Thyroid gland (tissue), 4 donors: ENCODE results near the gene DES.

Experiments
- POLR2A ChIP-seq, 2 donors: fragments of 450-650 bp; IDR thresholded peaks; one replicate each; pipeline ENCODE4 v1.6.1; 2017; ENCODE audit warnings: antibody characterized with exemption in 2 of 2, mild to moderate bottlenecking in 2 of 2, moderate library complexity in 1 of 2
- TF ChIP-seq, protein P1 (sequence below), 6 experiments: fragments of 200-600 bp in 3 of 6; fragments of 450-650 bp in 3 of 6; sonication (generic) in 3 of 6; IDR thresholded peaks; one replicate each; pipeline ENCODE4 v1.5.1; 2016 to 2019; ENCODE audit warnings: antibody characterized with exemption in 6 of 6, mild to moderate bottlenecking in 2 of 6, inconsistent platforms in 1 of 6, moderate library complexity in 1 of 6

DNA sequence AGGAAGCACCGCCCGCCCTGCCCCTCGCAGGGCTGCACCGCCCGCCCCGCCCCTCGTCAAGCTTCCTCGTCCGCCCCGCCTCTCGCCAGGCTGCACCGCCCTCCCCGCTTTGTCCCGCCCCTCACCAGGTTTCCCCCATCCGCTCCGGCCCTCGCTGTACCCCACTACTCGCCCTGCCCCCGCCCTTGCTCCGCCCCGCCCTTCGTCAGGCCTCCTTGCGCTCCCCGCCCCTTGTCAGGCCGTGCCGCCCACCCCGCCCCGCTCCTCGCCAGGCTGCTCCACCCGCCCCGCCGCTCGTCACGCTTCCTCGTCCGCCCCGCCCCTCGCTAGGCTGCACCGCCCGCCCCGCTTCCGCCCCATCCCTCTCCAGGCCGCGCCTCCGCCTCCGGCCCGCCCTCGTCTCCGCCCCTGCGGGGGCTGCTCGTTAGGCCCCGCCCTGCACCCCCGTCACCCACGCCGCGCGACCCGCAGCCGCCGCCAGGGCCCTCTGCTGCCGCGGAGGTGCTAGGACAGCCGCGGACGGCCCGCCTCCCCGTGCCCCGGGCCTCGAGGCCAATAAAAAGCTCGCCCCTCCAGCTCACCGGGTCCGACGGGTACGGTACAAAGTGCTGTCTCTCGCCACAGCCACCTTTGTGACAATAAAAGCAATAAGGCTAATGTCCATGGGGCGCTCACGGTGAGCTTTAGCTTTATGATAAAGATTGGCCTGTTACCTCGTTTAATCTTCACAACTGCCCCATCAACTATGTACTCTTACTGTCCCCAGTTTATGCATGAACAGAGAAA lies 29.9 kb upstream of the DES start:
- TF ChIP-seq, protein P1, sequence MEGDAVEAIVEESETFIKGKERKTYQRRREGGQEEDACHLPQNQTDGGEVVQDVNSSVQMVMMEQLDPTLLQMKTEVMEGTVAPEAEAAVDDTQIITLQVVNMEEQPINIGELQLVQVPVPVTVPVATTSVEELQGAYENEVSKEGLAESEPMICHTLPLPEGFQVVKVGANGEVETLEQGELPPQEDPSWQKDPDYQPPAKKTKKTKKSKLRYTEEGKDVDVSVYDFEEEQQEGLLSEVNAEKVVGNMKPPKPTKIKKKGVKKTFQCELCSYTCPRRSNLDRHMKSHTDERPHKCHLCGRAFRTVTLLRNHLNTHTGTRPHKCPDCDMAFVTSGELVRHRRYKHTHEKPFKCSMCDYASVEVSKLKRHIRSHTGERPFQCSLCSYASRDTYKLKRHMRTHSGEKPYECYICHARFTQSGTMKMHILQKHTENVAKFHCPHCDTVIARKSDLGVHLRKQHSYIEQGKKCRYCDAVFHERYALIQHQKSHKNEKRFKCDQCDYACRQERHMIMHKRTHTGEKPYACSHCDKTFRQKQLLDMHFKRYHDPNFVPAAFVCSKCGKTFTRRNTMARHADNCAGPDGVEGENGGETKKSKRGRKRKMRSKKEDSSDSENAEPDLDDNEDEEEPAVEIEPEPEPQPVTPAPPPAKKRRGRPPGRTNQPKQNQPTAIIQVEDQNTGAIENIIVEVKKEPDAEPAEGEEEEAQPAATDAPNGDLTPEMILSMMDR (IDR thresholded peaks at IDR 0.05), result peak; percentile 40 to 93 (median 64)
- TF ChIP-seq POLR2A (IDR thresholded peaks at IDR 0.05), result peak in 1 of 2 donors; percentile 34
